K562 (cell line): ENCODE data around the gene PRICKLE3. TPM values are rescaled to one million over a fixed set of nuclear protein-coding genes. Genes with fewer than 3 reads are reported as not detected.
A peak's percentile ranks its signal among the peaks of the same experiment; 100 is the strongest.

Experiments
- BRF1 ChIP-seq: IDR thresholded peaks from 3 replicates; pipeline ENCODE4 v1.6.1; 2011; ENCODE audit warnings: borderline replicate concordance, mild to moderate bottlenecking; ENCODE audit not compliant: insufficient read length; ENCODE audit errors: extremely low read depth
- CXXC5 ChIP-seq: fragments of 250-450 bp; sonication (Bioruptor Pico); IDR thresholded peaks from 2 replicates; pipeline ENCODE4 v1.8.0; 2022; ENCODE audit warnings: inconsistent platforms, mild to moderate bottlenecking, moderate library complexity
- HOXB6 ChIP-seq: fragments of 250-450 bp; sonication (Bioruptor Pico); IDR thresholded peaks from 2 replicates; pipeline ENCODE4 v1.5.1; 2022; ENCODE audit warnings: mild to moderate bottlenecking, borderline replicate concordance
- KLF16 ChIP-seq: IDR thresholded peaks from 2 replicates; pipeline ENCODE4 v1.6.1; 2016; ENCODE audit warnings: antibody characterized with exemption
- MAZ ChIP-seq, 2 experiments: fragments of 450-650 bp in 1 of 2; sonication (generic) in 1 of 2; formaldehyde crosslinking; IDR thresholded peaks in 1 of 2; conservative IDR thresholded peaks in 1 of 2; 2 replicates each; pipeline versions ENCODE4 v1.4.0 to v1.5.0; 2020; ENCODE audit warnings: mild to moderate bottlenecking in 1 of 2, missing genetic modification reagents in 1 of 2
- MYBL2 ChIP-seq, 2 experiments: fragments of 450-650 bp in 1 of 2; sonication (generic) in 1 of 2; formaldehyde crosslinking in 1 of 2; IDR thresholded peaks; 2 replicates each; pipeline versions ENCODE4 v1.6.1 to v1.8.1; 2017 to 2022; ENCODE audit warnings: borderline replicate concordance in 1 of 2, inconsistent platforms in 1 of 2, low read depth in 1 of 2, mild to moderate bottlenecking in 1 of 2, missing genetic modification reagents in 1 of 2, moderate library complexity in 1 of 2
- NFIC ChIP-seq: fragments of 450-650 bp; IDR thresholded peaks from 2 replicates; pipeline ENCODE4 v1.6.1; 2017; ENCODE audit warnings: mild to moderate bottlenecking, inconsistent platforms
- NRF1 ChIP-seq, 2 experiments: fragments of 450-650 bp; IDR thresholded peaks in 1 of 2; conservative IDR thresholded peaks in 1 of 2; 2 replicates each; pipeline ENCODE4 v1.6.1; 2014; ENCODE audit warnings: mild to moderate bottlenecking in 2 of 2
- POLR2G ChIP-seq: fragments of 200-400 bp; formaldehyde crosslinking; IDR thresholded peaks from 2 replicates; pipeline ENCODE4 v1.6.1; 2017; ENCODE audit warnings: low read depth, mild to moderate bottlenecking, antibody characterized with exemption, low read length, moderate library complexity
- RBM25 ChIP-seq: fragments of 200-400 bp; formaldehyde crosslinking; IDR thresholded peaks from 2 replicates; pipeline ENCODE4 v1.6.1; 2018; ENCODE audit warnings: low read length, low read depth, moderate library complexity; ENCODE audit not compliant: severe bottlenecking
- SAP30 ChIP-seq: fragments of 200-600 bp; sonication (generic); IDR thresholded peaks from 2 replicates; pipeline ENCODE4 v1.6.1; 2012; ENCODE audit warnings: borderline replicate concordance, low read depth, mild to moderate bottlenecking, moderate library complexity, low read length, control low read depth, inconsistent platforms; ENCODE audit not compliant: insufficient read depth, poor library complexity, severe bottlenecking
- SUPT5H ChIP-seq: fragments of 450-650 bp; IDR thresholded peaks from 2 replicates; pipeline ENCODE4 v1.6.1; 2016
- TAF15 ChIP-seq: fragments of 200-400 bp; formaldehyde crosslinking; IDR thresholded peaks from 2 replicates; pipeline ENCODE4 v1.6.1; 2017; ENCODE audit warnings: mild to moderate bottlenecking, low read depth, low read length, moderate library complexity
- ZBTB7A ChIP-seq: IDR thresholded peaks from 2 replicates; pipeline ENCODE4 v1.6.1; 2011; ENCODE audit warnings: low read depth, mild to moderate bottlenecking, low read length, moderate library complexity, borderline replicate concordance; ENCODE audit not compliant: control insufficient read depth
- ZNF785 ChIP-seq: fragments of 250-450 bp; sonication (Bioruptor Pico); IDR thresholded peaks from 2 replicates; pipeline ENCODE4 v1.4.0; 2020; ENCODE audit warnings: mild to moderate bottlenecking
- polyA plus RNA-seq, 8 experiments: library from polyadenylated mRNA; depleted of rRNA in 4 of 8; stranded (reverse) in 5 of 8; unstranded in 3 of 8; fragments of >200 nt; fragmentation: Nextera tagmentation in 2 of 8; fragmentation: Illumina TruSeq in 1 of 8; extraction: Ambion mirVana in 2 of 8; extraction: Trizol in 1 of 8; gene quantifications; 2 replicates each; pipeline versions ENCODE4 v1.2.1 to v1.2.3, GENCODE V29; 2011 to 2014; ENCODE audit warnings: inconsistent platforms in 1 of 8, missing spikeins in 1 of 8
- total RNA-seq, 7 experiments: library from RNA; depleted of rRNA in 6 of 7; stranded (reverse); fragments of >200 nt in 6 of 7; fragmentation: Illumina TruSeq in 2 of 7; extraction: Trizol in 2 of 7; gene quantifications; 2 replicates each; pipeline versions ENCODE4 v1.2.1 to v1.2.3, GENCODE V29; 2011 to 2021; ENCODE audit warnings: low replicate concordance in 1 of 7
- TF ChIP-seq, protein P1 (sequence below), 3 experiments: fragments of 200-800 bp in 1 of 3; fragments of 250-450 bp in 1 of 3; fragments of 450-650 bp in 1 of 3; sonication (Bioruptor Pico) in 1 of 3; sonication (Bioruptor generic) in 1 of 3; formaldehyde crosslinking in 1 of 3; IDR thresholded peaks; 2 replicates each; pipeline versions ENCODE4 v1.6.1 to v1.8.0; 2016 to 2022; ENCODE audit warnings: mild to moderate bottlenecking in 2 of 3, missing genetic modification characterization in 2 of 3, missing compliant biosample characterization in 1 of 3, moderate library complexity in 1 of 3
- TF ChIP-seq, protein P2 (sequence below), 2 experiments: fragments of 250-450 bp in 1 of 2; fragments of 450-650 bp in 1 of 2; sonication (Bioruptor Pico) in 1 of 2; IDR thresholded peaks; 2 replicates each; pipeline versions ENCODE4 v1.6.1 to v1.8.0; 2016 to 2021; ENCODE audit warnings: mild to moderate bottlenecking in 2 of 2, moderate library complexity in 2 of 2, missing compliant biosample characterization in 1 of 2, missing genetic modification characterization in 1 of 2
- TF ChIP-seq, protein P3 (sequence below): fragments of 200-800 bp; sonication (Bioruptor generic); IDR thresholded peaks from 2 replicates; pipeline ENCODE4 v1.6.1; 2017; ENCODE audit warnings: missing genetic modification characterization, missing compliant biosample characterization

The PRICKLE3 gene
- total and polyA plus RNA-seq, 9 of the 15 experiments (the other 6 are each of a cell fraction or from before 2014, with no cell fraction given): 1.1 to 44.3 (median 14.0) TPM

DNA sequence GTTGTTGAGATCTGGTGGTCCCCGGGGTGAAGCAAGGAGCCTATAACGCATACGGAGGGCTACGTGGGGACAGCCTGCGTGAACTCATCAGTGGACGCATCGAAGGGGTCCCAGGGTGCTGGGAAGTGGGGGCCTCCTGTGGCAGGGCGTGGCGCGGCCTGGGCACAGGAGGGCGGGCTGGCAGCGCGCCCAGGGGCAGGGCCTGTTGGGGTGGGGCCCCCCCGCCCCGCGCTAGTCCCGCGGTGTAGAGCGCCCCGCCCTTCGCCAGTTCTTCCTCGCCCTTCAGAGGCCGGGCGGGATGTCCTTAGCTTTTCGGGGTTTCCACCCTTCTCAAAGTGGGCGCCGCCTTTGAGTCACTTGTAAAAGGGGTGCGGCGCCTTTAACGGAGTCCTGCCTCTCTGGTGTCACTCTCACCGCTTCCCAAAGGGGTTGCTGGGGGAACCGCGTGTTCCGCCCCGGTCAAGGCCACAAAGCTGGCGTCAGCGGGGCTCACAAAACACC lies 13.8 kb downstream of the PRICKLE3 start (continued):
- TF ChIP-seq NRF1 (conservative IDR thresholded peaks at IDR 0.05 in 1 of 2, IDR thresholded peaks at IDR 0.05 in 1 of 2) (no peak; a peak in 1 of 4 replicates), CXXC5 (0 out of 2 replicates have a peak, but pooled peaks have one; percentile 21), POLR2G (peak; percentile 73), NFIC (peak; percentile 89), RBM25 (no peak), SAP30 (peak; percentile 30), HOXB6 (CRISPR knock-in tag) (no peak), TAF15 (no peak), MYBL2 (IDR thresholded peaks at IDR 0.05; ENCODE audit: low read depth) (no peak), MYBL2 (CRISPR knock-in tag; IDR thresholded peaks at IDR 0.05; ENCODE audit: borderline replicate concordance) (no peak), BRF1 (no peak), ZBTB7A (peak; percentile 30; the same call in 1 of the 2 replicates), KLF16 (no peak), SUPT5H (no peak), MAZ (CRISPR knock-in tag; conservative IDR thresholded peaks at IDR 0.05 in 1 of 2, IDR thresholded peaks at IDR 0.05 in 1 of 2) (peak in 1 of 2 experiments; percentile 28; a peak in 2 of 4 replicates), ZNF785 (CRISPR knock-in tag) (no peak)
- TF ChIP-seq, protein P1, sequence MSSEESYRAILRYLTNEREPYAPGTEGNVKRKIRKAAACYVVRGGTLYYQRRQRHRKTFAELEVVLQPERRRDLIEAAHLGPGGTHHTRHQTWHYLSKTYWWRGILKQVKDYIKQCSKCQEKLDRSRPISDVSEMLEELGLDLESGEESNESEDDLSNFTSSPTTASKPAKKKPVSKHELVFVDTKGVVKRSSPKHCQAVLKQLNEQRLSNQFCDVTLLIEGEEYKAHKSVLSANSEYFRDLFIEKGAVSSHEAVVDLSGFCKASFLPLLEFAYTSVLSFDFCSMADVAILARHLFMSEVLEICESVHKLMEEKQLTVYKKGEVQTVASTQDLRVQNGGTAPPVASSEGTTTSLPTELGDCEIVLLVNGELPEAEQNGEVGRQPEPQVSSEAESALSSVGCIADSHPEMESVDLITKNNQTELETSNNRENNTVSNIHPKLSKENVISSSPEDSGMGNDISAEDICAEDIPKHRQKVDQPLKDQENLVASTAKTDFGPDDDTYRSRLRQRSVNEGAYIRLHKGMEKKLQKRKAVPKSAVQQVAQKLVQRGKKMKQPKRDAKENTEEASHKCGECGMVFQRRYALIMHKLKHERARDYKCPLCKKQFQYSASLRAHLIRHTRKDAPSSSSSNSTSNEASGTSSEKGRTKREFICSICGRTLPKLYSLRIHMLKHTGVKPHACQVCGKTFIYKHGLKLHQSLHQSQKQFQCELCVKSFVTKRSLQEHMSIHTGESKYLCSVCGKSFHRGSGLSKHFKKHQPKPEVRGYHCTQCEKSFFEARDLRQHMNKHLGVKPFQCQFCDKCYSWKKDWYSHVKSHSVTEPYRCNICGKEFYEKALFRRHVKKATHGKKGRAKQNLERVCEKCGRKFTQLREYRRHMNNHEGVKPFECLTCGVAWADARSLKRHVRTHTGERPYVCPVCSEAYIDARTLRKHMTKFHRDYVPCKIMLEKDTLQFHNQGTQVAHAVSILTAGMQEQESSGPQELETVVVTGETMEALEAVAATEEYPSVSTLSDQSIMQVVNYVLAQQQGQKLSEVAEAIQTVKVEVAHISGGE (CRISPR knock-in tag; IDR thresholded peaks at IDR 0.05): 0 out of 6 replicates have a peak, but pooled peaks of 1 of the 3 experiments have one; percentile 12
- TF ChIP-seq, protein P2, sequence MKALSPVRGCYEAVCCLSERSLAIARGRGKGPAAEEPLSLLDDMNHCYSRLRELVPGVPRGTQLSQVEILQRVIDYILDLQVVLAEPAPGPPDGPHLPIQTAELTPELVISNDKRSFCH (CRISPR knock-in tag; IDR thresholded peaks at IDR 0.05): no peak
- TF ChIP-seq, protein P2 (tag; IDR thresholded peaks at IDR 0.05): no peak
- TF ChIP-seq, protein P3, sequence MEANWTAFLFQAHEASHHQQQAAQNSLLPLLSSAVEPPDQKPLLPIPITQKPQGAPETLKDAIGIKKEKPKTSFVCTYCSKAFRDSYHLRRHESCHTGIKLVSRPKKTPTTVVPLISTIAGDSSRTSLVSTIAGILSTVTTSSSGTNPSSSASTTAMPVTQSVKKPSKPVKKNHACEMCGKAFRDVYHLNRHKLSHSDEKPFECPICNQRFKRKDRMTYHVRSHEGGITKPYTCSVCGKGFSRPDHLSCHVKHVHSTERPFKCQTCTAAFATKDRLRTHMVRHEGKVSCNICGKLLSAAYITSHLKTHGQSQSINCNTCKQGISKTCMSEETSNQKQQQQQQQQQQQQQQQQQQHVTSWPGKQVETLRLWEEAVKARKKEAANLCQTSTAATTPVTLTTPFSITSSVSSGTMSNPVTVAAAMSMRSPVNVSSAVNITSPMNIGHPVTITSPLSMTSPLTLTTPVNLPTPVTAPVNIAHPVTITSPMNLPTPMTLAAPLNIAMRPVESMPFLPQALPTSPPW (CRISPR knock-in tag): peak; percentile 88
